Measurements from ENCODE around the gene GATA3. TPM values are rescaled to one million over a fixed set of nuclear protein-coding genes. Genes with fewer than 3 reads are reported as not detected.

The GATA3 gene
- total and polyA plus RNA-seq, 2 experiments from 2014 or later, result not detected

GRCh38 chr10:8073691-8074416 is 19.4 kb downstream of the GATA3 start:
- DNase-seq, result no peak
- peaks cover 13% of the 10 kb centered on the region for H3K27me3 ChIP-seq (replicated peaks; ENCODE audit: insufficient read depth)
- no peak overlapping the region for H3K27ac ChIP-seq
- 31 to 35% methylated on average over 15 of the region's 15 CpGs for WGBS, 2 experiments (ENCODE audit: low coverage in 1 of 2, low lambda C conversion rate in 2 of 2, missing lambda C conversion rate in 2 of 2)
- no peak overlapping the region for H3K4me3 ChIP-seq
- H3K36me3 ChIP-seq (ENCODE audit: low read depth), result no peaks in the 10 kb centered on the region
- no peak overlapping the region for H3K9ac ChIP-seq
- no peaks in the 10 kb centered on the region for H4K20me1 ChIP-seq (ENCODE audit: insufficient read depth)
- H3K4me1 ChIP-seq (ENCODE audit: insufficient read depth), result no peaks in the 10 kb centered on the region
- TF ChIP-seq EZH2 (IDR thresholded peaks at IDR 0.05; ENCODE audit: insufficient read depth, poor library complexity, severe bottlenecking) (no peak), EZH2phosphoT487 (IDR thresholded peaks at IDR 0.05; ENCODE audit: insufficient read depth, low read depth) (no peak)
- no peaks in the 10 kb centered on the region for H3F3A ChIP-seq (ENCODE audit: insufficient read depth)
- H3K4me2 ChIP-seq (ENCODE audit: unreplicated experiment), result no peak overlapping the region
- no peaks in the 10 kb centered on the region for H3K9me2 ChIP-seq (ENCODE audit: insufficient read depth)
- in situ Hi-C loops (cut with MboI), result no loop called here
- no peaks in the 10 kb centered on the region for H3K79me2 ChIP-seq (ENCODE audit: insufficient read depth)
- H2AFZ ChIP-seq, result no peak overlapping the region
- no peaks in the 10 kb centered on the region for H3K9me3 ChIP-seq (ENCODE audit: low read depth)

- peaks cover 13% of the 10 kb centered on the region for H3K27me3 ChIP-seq (replicated peaks; ENCODE audit: insufficient read depth)
- no peak overlapping the region for H3K27ac ChIP-seq
- DNase-seq, result no peak
- no peaks in the 10 kb centered on the region for H3K9me3 ChIP-seq (ENCODE audit: low read depth)
- no peak overlapping the region for H3K4me3 ChIP-seq
- no peak for TF ChIP-seq EZH2 (IDR thresholded peaks at IDR 0.05; ENCODE audit: insufficient read depth, poor library complexity, severe bottlenecking)
- TF ChIP-seq EZH2phosphoT487 (IDR thresholded peaks at IDR 0.05; ENCODE audit: insufficient read depth, low read depth), result no peak
- no peaks in the 10 kb centered on the region for H3K79me2 ChIP-seq (ENCODE audit: insufficient read depth)
- WGBS, 2 experiments (ENCODE audit: low coverage in 1 of 2, low lambda C conversion rate in 2 of 2, missing lambda C conversion rate in 2 of 2), result 67 to 70% methylated on average over 14 of the region's 14 CpGs
- H3K9ac ChIP-seq, result no peak overlapping the region
- H3K4me2 ChIP-seq (ENCODE audit: unreplicated experiment), result no peak overlapping the region
- H3K9me2 ChIP-seq (ENCODE audit: insufficient read depth), result no peaks in the 10 kb centered on the region
- no peaks in the 10 kb centered on the region for H3K4me1 ChIP-seq (ENCODE audit: insufficient read depth)
- no peaks in the 10 kb centered on the region for H4K20me1 ChIP-seq (ENCODE audit: insufficient read depth)
- no peaks in the 10 kb centered on the region for H3K36me3 ChIP-seq (ENCODE audit: low read depth)
- H3F3A ChIP-seq (ENCODE audit: insufficient read depth), result no peaks in the 10 kb centered on the region
- H2AFZ ChIP-seq, result no peak overlapping the region
- in situ Hi-C loops (cut with MboI), result no loop called here
Observed at GRCh38 chr10:8074881-8075280, 20.4 kb downstream of the GATA3 start.

- H3F3A ChIP-seq (ENCODE audit: insufficient read depth), result no peaks in the 10 kb centered on the region
- peaks cover 13% of the 10 kb centered on the region for H3K27me3 ChIP-seq (replicated peaks; ENCODE audit: insufficient read depth)
- no peak overlapping the region for H3K27ac ChIP-seq
- WGBS, 2 experiments (ENCODE audit: low coverage in 1 of 2, low lambda C conversion rate in 2 of 2, missing lambda C conversion rate in 2 of 2), result 23 to 30% methylated on average over 19 of the region's 19 CpGs
- H3K4me1 ChIP-seq (ENCODE audit: insufficient read depth), result no peaks in the 10 kb centered on the region
- no peaks in the 10 kb centered on the region for H3K9me2 ChIP-seq (ENCODE audit: insufficient read depth)
- H3K79me2 ChIP-seq (ENCODE audit: insufficient read depth), result no peaks in the 10 kb centered on the region
- no peak overlapping the region for H2AFZ ChIP-seq
- no peak for DNase-seq
- no peaks in the 10 kb centered on the region for H3K36me3 ChIP-seq (ENCODE audit: low read depth)
- TF ChIP-seq EZH2 (IDR thresholded peaks at IDR 0.05; ENCODE audit: insufficient read depth, poor library complexity, severe bottlenecking) (no peak), EZH2phosphoT487 (IDR thresholded peaks at IDR 0.05; ENCODE audit: insufficient read depth, low read depth) (no peak)
- H3K9ac ChIP-seq, result no peak overlapping the region
- H3K4me3 ChIP-seq, result no peak overlapping the region
- in situ Hi-C loops (cut with MboI), result no loop called here
- H3K4me2 ChIP-seq (ENCODE audit: unreplicated experiment), result no peak overlapping the region
- H4K20me1 ChIP-seq (ENCODE audit: insufficient read depth), result no peaks in the 10 kb centered on the region
- H3K9me3 ChIP-seq (ENCODE audit: low read depth), result no peaks in the 10 kb centered on the region
Observed at GRCh38 chr10:8075282-8076260, 21.1 kb downstream of the GATA3 start.

GRCh38 chr10:8076933-8077332 is 22.4 kb downstream of the GATA3 start:
- no peak for DNase-seq
- Histone ChIP-seq H3K79me2 (ENCODE audit: insufficient read depth) (no peaks in the 10 kb centered on the region), H3F3A (ENCODE audit: insufficient read depth) (no peaks in the 10 kb centered on the region), H3K9me3 (ENCODE audit: low read depth) (no peaks in the 10 kb centered on the region), H2AFZ (no peak overlapping the region), H3K9ac (no peak overlapping the region), H3K4me1 (ENCODE audit: insufficient read depth) (no peaks in the 10 kb centered on the region), H3K4me3 (no peak overlapping the region), H3K36me3 (ENCODE audit: low read depth) (no peaks in the 10 kb centered on the region), H3K27me3 (replicated peaks; ENCODE audit: insufficient read depth) (peaks cover 13% of the 10 kb centered on the region), H3K9me2 (ENCODE audit: insufficient read depth) (no peaks in the 10 kb centered on the region), H3K27ac (no peak overlapping the region), H3K4me2 (ENCODE audit: unreplicated experiment) (no peak overlapping the region), H4K20me1 (ENCODE audit: insufficient read depth) (no peaks in the 10 kb centered on the region)
- in situ Hi-C loops (cut with MboI), result no loop called here
- TF ChIP-seq EZH2phosphoT487 (IDR thresholded peaks at IDR 0.05; ENCODE audit: insufficient read depth, low read depth), result no peak
- no peak for TF ChIP-seq EZH2 (IDR thresholded peaks at IDR 0.05; ENCODE audit: insufficient read depth, poor library complexity, severe bottlenecking)
- 41 to 48% methylated on average over 3 to 5 of the region's 5 CpGs for WGBS, 2 experiments (ENCODE audit: low coverage in 1 of 2, low lambda C conversion rate in 2 of 2, missing lambda C conversion rate in 2 of 2)

Data from GM23248 (cell line).